ACHN (cell line): ENCODE measurements around the gene SLC25A47.
"Not testable (repeated sequence)": the region's sequence is repeated elsewhere in the genome, so short reads cannot be mapped to it uniquely, and the experiment has no call there.

Experiments
- DNase-seq: peaks from one replicate; pipeline ENCODE4 v3.0.0-alpha.2; 2015
- in situ Hi-C: cut with HindIII; loops from 2 replicates; pipeline ENCODE4 v1.10.0; 2017; ENCODE audit warnings: low sequenced_read_pairs, low pct_ligation_motif_present, low pct_unique_long_range_greater_than_20kb

Gene SLC25A47

GRCh38 chr14:100288382-100289185, 34.6 kb upstream of the SLC25A47 start:
- in situ Hi-C loops = no loop called here
- no peak for DNase-seq

GRCh38 chr14:100289916-100290606, 33.1 kb upstream of the SLC25A47 start:
- in situ Hi-C loops = no loop called here
- no peak for DNase-seq

- no peak for DNase-seq
- in situ Hi-C loops = no loop called here
These were observed 32.4 kb upstream of the SLC25A47 start for GRCh38 chr14:100290607-100291304.

GRCh38 chr14:100291305-100292075, 31.6 kb upstream of the SLC25A47 start:
- no peak for DNase-seq
- in situ Hi-C loops = no loop called here

- DNase-seq = no peak
- in situ Hi-C loops = no loop called here
These were observed 30.8 kb upstream of the SLC25A47 start for GRCh38 chr14:100292301-100292775.

GRCh38 chr14:100292776-100293461, 30.2 kb upstream of the SLC25A47 start:
- DNase-seq = no peak
- in situ Hi-C loops = no loop called here

- no peak for DNase-seq
- in situ Hi-C loops = no loop called here
These were observed 29.5 kb upstream of the SLC25A47 start for GRCh38 chr14:100293497-100294212.

- in situ Hi-C loops = no loop called here
- DNase-seq = no peak
These were observed 28.8 kb upstream of the SLC25A47 start for GRCh38 chr14:100294213-100294962.

GRCh38 chr14:100294963-100295330, 28.2 kb upstream of the SLC25A47 start:
- no peak for DNase-seq
- in situ Hi-C loops = no loop called here

- in situ Hi-C loops = no loop called here
- DNase-seq = no peak
These were observed 27.6 kb upstream of the SLC25A47 start for GRCh38 chr14:100295376-100296105.

GRCh38 chr14:100296106-100296651, 27.0 kb upstream of the SLC25A47 start:
- DNase-seq = no peak
- in situ Hi-C loops = no loop called here

GRCh38 chr14:100296729-100297128, 26.4 kb upstream of the SLC25A47 start:
- in situ Hi-C loops, DNase-seq: not testable (repeated sequence)

GRCh38 chr14:100297320-100298300, 25.5 kb upstream of the SLC25A47 start:
- in situ Hi-C loops = no loop called here
- DNase-seq = no peak

- in situ Hi-C loops = no loop called here
- DNase-seq = no peak
These were observed 24.4 kb upstream of the SLC25A47 start for GRCh38 chr14:100298551-100299237.

- no peak for DNase-seq
- in situ Hi-C loops = no loop called here
These were observed 23.9 kb upstream of the SLC25A47 start for GRCh38 chr14:100299238-100299560.
